ENCODE data around the gene ATG7. TPM values are rescaled to one million over a fixed set of nuclear protein-coding genes. Genes with fewer than 3 reads are reported as not detected.
A peak's percentile ranks its signal among the peaks of the same experiment; 100 is the strongest.

ATG7 gene
- total RNA-seq, 1 donor from 2014 or later = 68.9 TPM

- no peak for ATAC-seq
- DNase-seq (ENCODE audit: low spot score) = no peak
- intact Hi-C loops (cut with DNase I) = no loop called here
Observed at GRCh38 chr3:11552289-11553264, 280.4 kb downstream of the ATG7 start.

DNA sequence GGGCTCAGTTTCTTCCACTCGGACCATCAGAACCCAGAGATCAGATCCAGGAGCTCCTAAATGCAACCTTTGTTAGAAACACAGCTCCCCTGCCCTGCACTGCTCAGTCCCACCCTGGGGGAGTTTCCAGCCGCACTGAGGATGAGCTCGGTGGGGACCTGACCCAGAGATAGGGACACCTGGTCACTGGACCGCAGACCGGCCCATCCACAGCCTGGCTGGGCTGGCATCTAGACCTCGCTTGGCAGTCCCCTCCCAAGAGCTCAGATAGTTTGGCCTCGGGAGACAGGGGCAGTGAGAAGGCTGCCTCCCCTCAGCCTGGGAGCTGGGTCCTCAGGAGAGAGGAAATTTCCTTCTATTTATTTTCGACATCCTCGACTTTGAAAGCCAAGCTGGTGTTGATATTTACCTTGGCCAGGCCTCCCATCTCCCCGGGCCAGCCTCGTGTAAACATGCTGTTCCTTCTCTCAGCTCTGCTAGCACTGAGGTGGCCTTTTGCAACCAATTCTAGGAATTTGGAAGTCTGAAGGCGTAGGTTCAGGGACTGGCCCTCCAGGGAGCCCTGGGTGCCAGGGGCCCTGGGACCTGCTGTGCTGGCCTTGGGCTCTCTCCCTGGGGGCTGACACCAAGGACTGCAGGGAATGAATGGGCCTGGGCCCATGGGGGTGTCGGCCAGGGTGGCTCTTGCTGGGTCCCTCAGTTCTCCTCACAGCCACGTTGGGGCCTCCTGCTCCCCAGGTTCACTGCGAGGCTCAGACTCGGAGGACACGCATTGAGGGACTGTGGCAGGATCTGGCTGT is 281.4 kb downstream of the ATG7 start:
- DNase-seq (ENCODE audit: low spot score) (no peak), ATAC-seq (peak; percentile 83)
- intact Hi-C loops (cut with DNase I) = no loop called here

- intact Hi-C loops (cut with DNase I) = no loop called here
- DNase-seq (ENCODE audit: low spot score) (no peak), ATAC-seq (peak; percentile 15)
Observed at GRCh38 chr3:11554236-11554610, 282.0 kb downstream of the ATG7 start.

DNA sequence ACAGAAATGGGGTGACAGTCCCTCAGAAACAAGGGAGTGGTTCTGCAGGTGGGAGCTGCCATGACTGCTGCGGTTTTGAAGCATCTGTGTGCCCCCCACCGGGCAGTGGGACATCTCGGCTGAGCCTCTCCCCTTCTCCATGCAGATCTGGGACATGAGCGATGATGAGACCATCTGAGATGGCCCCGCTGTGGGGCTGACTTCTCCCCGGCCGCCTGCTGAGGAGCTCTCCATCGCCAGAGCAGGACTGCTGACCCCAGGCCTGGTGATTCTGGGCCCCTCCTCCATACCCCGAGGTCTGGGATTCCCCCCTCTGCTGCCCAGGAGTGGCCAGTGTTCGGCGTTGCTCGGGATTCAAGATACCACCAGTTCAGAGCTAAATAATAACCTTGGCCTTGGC is 282.5 kb downstream of the ATG7 start:
- DNase-seq (ENCODE audit: low spot score) = no peak
- intact Hi-C loops (cut with DNase I) = no loop called here
- ATAC-seq = no peak

DNA sequence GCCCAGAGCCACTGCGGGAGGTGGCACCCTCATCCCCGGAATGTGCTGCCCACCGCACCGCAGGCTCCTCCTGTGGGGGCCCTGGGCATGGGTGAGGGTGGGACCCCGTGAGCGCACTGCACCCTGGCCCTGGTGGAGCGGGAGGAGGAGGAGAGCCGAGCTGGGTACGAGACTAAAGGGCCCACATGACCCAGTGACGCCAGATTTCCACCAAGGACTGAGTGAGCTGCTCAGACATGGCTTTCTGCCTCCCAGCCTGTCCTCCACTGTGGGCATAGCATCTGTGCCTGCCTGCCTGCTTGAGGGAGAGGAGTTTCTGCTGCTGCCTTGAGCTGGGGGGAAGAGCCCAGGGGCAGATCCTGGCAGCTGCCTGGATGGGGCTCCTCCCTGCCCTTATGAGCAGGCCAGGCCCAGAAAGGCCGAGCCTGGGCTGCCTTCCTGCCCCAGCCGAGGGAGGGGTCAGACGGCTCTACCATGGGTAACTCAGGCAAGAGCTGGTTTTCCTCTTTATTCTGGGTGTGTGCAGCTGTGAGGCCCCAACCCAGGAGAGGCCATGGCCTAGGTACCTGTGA is 283.1 kb downstream of the ATG7 start:
- intact Hi-C loops (cut with DNase I) = no loop called here
- DNase-seq (ENCODE audit: low spot score) (no peak), ATAC-seq (peak; percentile 20)

GRCh38 chr3:11555881-11556633 is 283.9 kb downstream of the ATG7 start:
- DNase-seq (ENCODE audit: low spot score) (no peak), ATAC-seq (peak; percentile 2)
- intact Hi-C loops (cut with DNase I) = no loop called here

DNA sequence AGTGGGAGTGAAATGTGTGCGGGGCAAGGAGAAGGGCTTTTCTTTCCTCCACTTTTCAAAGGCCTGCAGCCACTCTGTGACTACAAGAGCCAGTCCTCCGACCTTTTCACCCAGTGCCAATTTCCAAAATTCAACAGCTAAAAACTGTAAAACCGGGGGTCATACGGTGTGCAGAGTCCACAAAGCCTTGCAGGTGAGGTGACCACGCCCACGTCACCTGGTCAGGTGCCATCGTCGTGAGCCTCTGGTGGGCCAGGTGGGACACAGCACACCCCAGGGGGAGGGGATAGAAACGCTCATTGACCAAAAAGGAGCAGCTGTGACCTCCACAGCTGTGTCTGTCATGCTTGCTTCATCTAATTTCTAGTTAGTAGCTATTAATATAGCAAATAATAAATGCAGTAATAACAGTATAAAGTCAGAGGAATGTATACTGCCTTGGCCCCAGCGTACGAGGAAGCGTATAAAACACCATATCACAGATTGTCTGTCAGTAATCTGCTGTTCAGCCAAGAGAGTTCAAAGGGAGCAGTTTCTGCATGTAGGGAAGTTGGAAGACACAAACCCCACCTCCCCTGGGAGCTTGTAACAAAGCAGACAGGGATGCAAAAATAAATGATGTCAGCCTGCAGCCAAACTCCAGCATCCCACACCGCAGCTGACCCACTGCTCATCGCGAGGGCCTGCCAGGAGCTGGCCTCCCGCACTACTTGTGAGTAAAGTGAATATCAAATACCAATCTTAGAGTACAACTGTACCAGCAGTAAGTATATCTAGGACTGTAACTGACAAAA is 284.9 kb downstream of the ATG7 start:
- peak; percentile 42 for ATAC-seq
- intact Hi-C loops (cut with DNase I) = no loop called here
- DNase-seq (ENCODE audit: low spot score) = peak; percentile 69

GRCh38 chr3:11558002-11558401 is 285.8 kb downstream of the ATG7 start:
- intact Hi-C loops (cut with DNase I) = no loop called here
- ATAC-seq = no peak
- peak; percentile 55 for DNase-seq (ENCODE audit: low spot score)

DNA sequence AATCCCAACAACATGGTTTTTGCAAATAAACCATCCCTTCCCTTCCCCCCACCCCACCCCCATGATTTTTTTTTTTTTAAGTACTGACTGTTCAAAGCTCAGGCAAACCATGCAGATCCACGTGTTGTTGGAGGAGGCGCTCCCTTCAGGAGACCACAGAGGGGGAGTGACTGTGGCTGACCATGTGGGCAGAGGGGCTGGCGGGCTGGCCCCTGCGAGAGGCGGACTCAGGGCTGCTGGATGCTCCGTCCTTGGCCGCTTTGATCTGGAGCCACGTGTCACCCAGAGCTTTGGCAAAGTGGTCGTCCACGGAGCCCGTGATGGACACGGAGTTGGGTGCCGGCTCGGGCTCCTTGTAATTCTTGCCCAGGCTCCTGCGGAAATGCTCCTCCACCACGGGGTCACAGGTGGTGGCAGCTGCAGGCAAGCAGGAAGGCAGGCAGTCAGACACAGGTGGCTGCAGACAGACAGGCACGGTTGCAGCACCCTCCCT is 286.3 kb downstream of the ATG7 start:
- intact Hi-C loops (cut with DNase I) = no loop called here
- peak; percentile 57 for DNase-seq (ENCODE audit: low spot score)
- no peak for ATAC-seq

GRCh38 chr3:11558918-11559815 is 287.0 kb downstream of the ATG7 start:
- DNase-seq (ENCODE audit: low spot score) = peak; percentile 61
- intact Hi-C loops (cut with DNase I) = no loop called here
- ATAC-seq = no peak

- intact Hi-C loops (cut with DNase I) = no loop called here
- ATAC-seq (no peak), DNase-seq (ENCODE audit: low spot score) (peak; percentile 60)
Observed at GRCh38 chr3:11559816-11560633, 287.8 kb downstream of the ATG7 start.

GRCh38 chr3:11560746-11561145 is 288.5 kb downstream of the ATG7 start:
- DNase-seq (ENCODE audit: low spot score) (no peak), ATAC-seq (peak; percentile 43)
- intact Hi-C loops (cut with DNase I) = no loop called here

DNA sequence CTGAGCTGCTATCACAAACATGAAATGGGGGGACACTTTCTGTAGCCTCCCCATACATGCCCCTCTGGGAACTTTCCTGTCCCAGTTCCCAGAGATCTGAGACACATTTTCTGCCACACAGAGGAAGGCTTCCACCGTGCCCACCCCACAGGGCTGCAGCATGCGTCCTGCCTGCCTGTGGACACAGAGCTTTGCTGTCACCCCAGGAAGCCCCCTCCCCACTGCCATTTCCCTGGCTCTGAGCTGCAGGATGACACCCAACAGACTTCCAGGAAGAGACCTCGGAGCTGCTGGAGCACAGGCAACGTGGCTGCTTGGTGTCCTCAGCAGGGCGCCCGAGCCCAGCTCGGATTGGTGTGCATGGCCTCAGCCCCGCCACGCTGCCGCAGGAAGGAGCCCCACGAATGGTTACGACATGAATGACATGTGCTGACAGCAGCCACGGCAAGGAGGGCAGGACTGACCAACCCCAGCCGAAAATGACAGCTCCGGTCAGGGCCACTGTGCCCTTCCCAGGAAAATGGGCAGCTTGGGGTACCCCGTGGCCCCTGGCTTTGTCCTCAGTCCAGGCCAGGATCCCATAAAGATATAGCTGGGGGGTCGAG is 290.2 kb downstream of the ATG7 start:
- DNase-seq (ENCODE audit: low spot score) (peak; percentile 51), ATAC-seq (no peak)
- intact Hi-C loops (cut with DNase I) = no loop called here

GRCh38 chr3:11563159-11563864 is 291.1 kb downstream of the ATG7 start:
- intact Hi-C loops (cut with DNase I) = no loop called here
- DNase-seq (ENCODE audit: low spot score) = peak; percentile 45
- ATAC-seq = no peak

DNA sequence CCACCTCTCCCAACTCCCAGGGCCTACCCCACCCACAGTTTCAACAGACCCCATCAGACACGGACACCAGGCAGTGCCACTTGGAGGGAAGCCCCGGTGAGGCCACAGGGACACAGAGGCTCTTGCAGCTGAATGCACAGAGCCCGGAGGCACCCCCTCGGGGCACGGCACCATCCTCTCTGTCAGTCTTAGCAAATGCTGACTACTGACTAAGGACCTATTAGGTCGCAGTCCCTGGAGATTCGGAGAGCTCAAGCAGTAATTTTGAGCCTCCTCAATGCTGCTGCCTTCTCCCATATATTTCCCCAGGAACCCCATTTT is 291.6 kb downstream of the ATG7 start:
- DNase-seq (ENCODE audit: low spot score) (peak; percentile 46), ATAC-seq (no peak)
- intact Hi-C loops (cut with DNase I) = no loop called here
